HEK293 (cell line): ENCODE measurements around the gene HSBP1.

Experiments
- CTCF ChIA-PET: fragments of 350-600 bp; formaldehyde crosslinking; extraction: SDS; loops from one replicate; lab custom pipeline; 2021; ENCODE audit warnings: antibody characterized with exemption; lab: Yijun Ruan, JAX
- POLR2A ChIA-PET: fragments of 300-600 bp; formaldehyde crosslinking; extraction: SDS; loops from one replicate; lab custom pipeline; 2020; ENCODE audit warnings: antibody characterized with exemption, inconsistent platforms; lab: Yijun Ruan, JAX
- H3K27ac ChIP-seq: fragments of 200-500 bp; sonication (Bioruptor generic); 2 replicates; pipeline ENCODE4 v1.5.1; 2014; ENCODE audit warnings: low read depth, low read length, control low read depth, inconsistent platforms; ENCODE audit errors: extremely low read depth
- H3K36me3 ChIP-seq, 2 experiments: fragments of 200-500 bp in 1 of 2; sonication (Bioruptor generic) in 1 of 2; 1 replicate in 1 of 2; 2 replicates in 1 of 2; pipeline ENCODE4 v1.5.1; 2014 to 2017; ENCODE audit warnings: inconsistent platforms in 2 of 2, low read length in 2 of 2; ENCODE audit not compliant: control insufficient read depth in 2 of 2, insufficient read depth in 1 of 2
- H3K4me1 ChIP-seq: fragments of 200-500 bp; sonication (Bioruptor generic); 2 replicates; pipeline ENCODE4 v1.5.1; 2014; ENCODE audit warnings: mild to moderate bottlenecking, low read length, inconsistent platforms; ENCODE audit not compliant: control insufficient read depth, insufficient read depth
- H3K4me3 ChIP-seq: 2 replicates; pipeline ENCODE4 v1.5.1; 2011; ENCODE audit warnings: low read depth, mild to moderate bottlenecking, control low read depth, low read length, moderate library complexity
- H3K9me3 ChIP-seq: fragments of 200-500 bp; sonication (Bioruptor generic); 2 replicates; pipeline ENCODE4 v1.5.1; 2014; ENCODE audit warnings: low read depth, low read length, inconsistent platforms; ENCODE audit not compliant: control insufficient read depth, insufficient read depth
- GLI4 ChIP-seq: fragments of 450-650 bp; formaldehyde crosslinking; IDR thresholded peaks from 2 replicates; pipeline ENCODE4 v1.5.1; 2016; ENCODE audit warnings: missing biosample characterization, missing genetic modification characterization
- KLF9 ChIP-seq: fragments of 450-650 bp; formaldehyde crosslinking; IDR thresholded peaks from 2 replicates; pipeline ENCODE4 v1.5.1; 2016; ENCODE audit warnings: missing biosample characterization, missing genetic modification characterization, low read depth
- MYNN ChIP-seq: fragments of 450-650 bp; formaldehyde crosslinking; IDR thresholded peaks from 2 replicates; pipeline ENCODE4 v1.5.1; 2016; ENCODE audit warnings: missing biosample characterization, missing genetic modification characterization, borderline replicate concordance
- OSR2 ChIP-seq: fragments of 450-650 bp; formaldehyde crosslinking; IDR thresholded peaks from 2 replicates; pipeline ENCODE4 v1.5.1; 2016; ENCODE audit warnings: missing biosample characterization, missing genetic modification characterization
- PRDM1 ChIP-seq: fragments of 450-650 bp; formaldehyde crosslinking; IDR thresholded peaks from 2 replicates; pipeline ENCODE4; 2016; ENCODE audit warnings: missing biosample characterization, missing genetic modification characterization
- SP7 ChIP-seq: fragments of 450-650 bp; formaldehyde crosslinking; IDR thresholded peaks from 2 replicates; pipeline ENCODE4 v1.5.1; 2016; ENCODE audit warnings: missing biosample characterization, missing genetic modification characterization
- ZNF214 ChIP-seq: fragments of 450-650 bp; formaldehyde crosslinking; IDR thresholded peaks from 2 replicates; pipeline ENCODE4 v1.5.1; 2017; ENCODE audit warnings: missing biosample characterization, mild to moderate bottlenecking, missing genetic modification characterization, borderline replicate concordance
- ZNF366 ChIP-seq: fragments of 450-650 bp; formaldehyde crosslinking; conservative IDR thresholded peaks from 2 replicates; pipeline ENCODE4 v1.5.1; 2016; ENCODE audit warnings: missing biosample characterization, missing genetic modification characterization
- ZNF391 ChIP-seq: fragments of 450-650 bp; formaldehyde crosslinking; IDR thresholded peaks from 2 replicates; pipeline ENCODE4 v1.5.1; 2016; ENCODE audit warnings: low read depth, missing biosample characterization, missing genetic modification characterization, borderline replicate concordance
- ZNF416 ChIP-seq: fragments of 450-650 bp; formaldehyde crosslinking; IDR thresholded peaks from 2 replicates; pipeline ENCODE4 v1.5.1; 2016; ENCODE audit warnings: missing biosample characterization, missing genetic modification characterization
- ZNF426 ChIP-seq: fragments of 450-650 bp; formaldehyde crosslinking; IDR thresholded peaks from 2 replicates; pipeline ENCODE4 v1.5.1; 2017; ENCODE audit warnings: missing biosample characterization, missing genetic modification characterization, mild to moderate bottlenecking, inconsistent platforms, moderate library complexity
- ZNF521 ChIP-seq: fragments of 450-650 bp; formaldehyde crosslinking; IDR thresholded peaks from 2 replicates; pipeline ENCODE4 v1.5.1; 2017; ENCODE audit warnings: missing biosample characterization, mild to moderate bottlenecking, missing genetic modification characterization
- ZNF548 ChIP-seq: fragments of 450-650 bp; formaldehyde crosslinking; IDR thresholded peaks from 2 replicates; pipeline ENCODE4 v1.5.1; 2016; ENCODE audit warnings: missing biosample characterization, missing genetic modification characterization
- ZNF560 ChIP-seq: fragments of 450-650 bp; formaldehyde crosslinking; IDR thresholded peaks from 2 replicates; pipeline ENCODE4 v1.5.1; 2017; ENCODE audit warnings: missing biosample characterization, missing genetic modification characterization, borderline replicate concordance
- ZNF624 ChIP-seq: fragments of 450-650 bp; formaldehyde crosslinking; IDR thresholded peaks from 2 replicates; pipeline ENCODE4 v1.5.1; 2017; ENCODE audit warnings: missing biosample characterization, missing genetic modification characterization
- ZNF658 ChIP-seq: fragments of 450-650 bp; formaldehyde crosslinking; IDR thresholded peaks from 2 replicates; pipeline ENCODE4; 2016; ENCODE audit warnings: missing biosample characterization, missing genetic modification characterization
- ZNF664 ChIP-seq: fragments of 450-650 bp; formaldehyde crosslinking; IDR thresholded peaks from 2 replicates; pipeline ENCODE4 v1.5.1; 2016; ENCODE audit warnings: missing biosample characterization, missing genetic modification characterization
- ZNF677 ChIP-seq: fragments of 450-650 bp; IDR thresholded peaks from 2 replicates; pipeline ENCODE4 v1.5.0; 2018; ENCODE audit warnings: missing biosample characterization, mild to moderate bottlenecking, missing genetic modification characterization, moderate library complexity
- ZNF768 ChIP-seq: fragments of 450-650 bp; formaldehyde crosslinking; IDR thresholded peaks from 2 replicates; pipeline ENCODE4 v1.5.1; 2018; ENCODE audit warnings: missing biosample characterization, mild to moderate bottlenecking, missing genetic modification characterization
- ZSCAN30 ChIP-seq: fragments of 450-650 bp; IDR thresholded peaks from 2 replicates; pipeline ENCODE4 v1.5.1; 2018; ENCODE audit warnings: missing biosample characterization, mild to moderate bottlenecking, missing genetic modification characterization, moderate library complexity
- TF ChIP-seq, protein P1 (sequence below): fragments of 450-650 bp; formaldehyde crosslinking; IDR thresholded peaks from 2 replicates; pipeline ENCODE4 v1.5.1; 2016; ENCODE audit warnings: missing biosample characterization, missing genetic modification characterization
- TF ChIP-seq, protein P2 (sequence below): fragments of 450-650 bp; formaldehyde crosslinking; IDR thresholded peaks from 2 replicates; pipeline ENCODE4 v1.5.1; 2017; ENCODE audit warnings: missing biosample characterization, missing genetic modification characterization
- TF ChIP-seq, protein P3 (sequence below): fragments of 450-650 bp; formaldehyde crosslinking; IDR thresholded peaks from 2 replicates; pipeline ENCODE4 v1.5.1; 2016; ENCODE audit warnings: missing biosample characterization, missing genetic modification characterization
- TF ChIP-seq, protein P4 (sequence below): fragments of 450-650 bp; formaldehyde crosslinking; IDR thresholded peaks from 2 replicates; pipeline ENCODE4 v1.5.1; 2016; ENCODE audit warnings: missing biosample characterization, missing genetic modification characterization

The HSBP1 gene

DNA sequence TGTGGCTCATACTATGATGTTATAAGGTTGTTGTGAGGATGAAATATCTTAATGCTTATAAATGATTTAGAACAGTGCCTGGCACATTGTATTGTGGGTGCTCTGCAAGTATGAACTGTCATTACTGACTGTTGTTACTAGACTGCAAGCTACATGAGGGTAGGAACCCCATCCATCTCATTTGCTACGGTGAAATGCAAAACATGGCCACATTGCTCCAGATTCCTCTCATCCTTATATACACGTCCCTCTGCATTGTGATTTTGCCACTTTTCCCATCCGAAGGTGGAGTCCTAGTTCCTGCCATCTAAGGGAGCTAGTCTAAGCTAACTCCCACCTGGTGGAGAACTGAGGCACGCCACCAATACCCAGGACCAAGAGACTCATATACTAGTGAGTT is 29.8 kb downstream of the HSBP1 start (continued):
- TF ChIP-seq, protein P1, sequence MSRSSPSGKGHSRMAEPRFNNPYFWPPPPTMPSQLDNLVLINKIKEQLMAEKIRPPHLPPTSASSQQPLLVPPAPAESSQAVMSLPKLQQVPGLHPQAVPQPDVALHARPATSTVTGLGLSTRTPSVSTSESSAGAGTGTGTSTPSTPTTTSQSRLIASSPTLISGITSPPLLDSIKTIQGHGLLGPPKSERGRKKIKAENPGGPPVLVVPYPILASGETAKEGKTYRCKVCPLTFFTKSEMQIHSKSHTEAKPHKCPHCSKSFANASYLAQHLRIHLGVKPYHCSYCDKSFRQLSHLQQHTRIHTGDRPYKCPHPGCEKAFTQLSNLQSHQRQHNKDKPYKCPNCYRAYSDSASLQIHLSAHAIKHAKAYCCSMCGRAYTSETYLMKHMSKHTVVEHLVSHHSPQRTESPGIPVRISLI, result no peak
- TF ChIP-seq OSR2 (tag by site-specific recombination) (no peak), SP7 (tag by site-specific recombination) (no peak)
- TF ChIP-seq, all 188 proteins: peak for 0

DNA sequence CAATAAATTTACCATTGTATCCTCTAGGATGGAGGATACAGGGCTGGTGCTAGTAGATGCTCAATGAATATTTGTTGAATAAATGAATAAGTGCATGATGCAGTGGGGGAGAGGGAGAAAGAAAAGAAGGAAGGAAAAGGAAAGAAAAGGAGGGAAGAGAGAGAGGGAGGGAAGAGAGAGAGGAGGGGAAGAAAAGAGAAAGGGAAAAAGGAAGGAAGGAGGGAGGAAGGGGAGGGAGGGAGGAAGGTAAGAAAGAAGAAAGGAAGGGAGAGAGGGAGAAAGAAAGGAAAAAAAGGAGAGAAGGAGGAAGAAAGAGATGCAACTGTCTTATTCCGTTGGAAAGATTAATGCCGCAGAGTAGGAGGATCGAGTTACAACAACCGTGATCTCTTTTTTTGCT is 30.4 kb downstream of the HSBP1 start:
- ChIA-PET POLR2A (no interaction called here), CTCF (interaction anchor here (0.6 to 1.2 kb wide), 3 partner anchors 14 to 855 kb away, joined by 3 to 4 read pairs (median 4); no protein-coding TSS in a partner anchor)
- no peaks in the 10 kb centered on the region for H3K36me3 ChIP-seq
- H3K4me3 ChIP-seq, result no peak overlapping the region
- no peaks in the 10 kb centered on the region for H3K9me3 ChIP-seq
- H3K27ac ChIP-seq, result no peak overlapping the region
- TF ChIP-seq KLF9 (tag by site-specific recombination) (no peak), ZNF560 (tag by site-specific recombination) (no peak), ZNF366 (peak; percentile 88), PRDM1 (tag by site-specific recombination) (peak; percentile 89), ZSCAN30 (tag by site-specific recombination) (no peak), ZNF677 (no peak), ZNF521 (tag by site-specific recombination) (0 out of 2 replicates have a peak, but pooled peaks have one; percentile 24), ZNF664 (tag by site-specific recombination) (peak; percentile 31; the same call in 1 of the 2 replicates), ZNF658 (tag by site-specific recombination) (no peak), ZNF426 (tag by site-specific recombination) (no peak)
- TF ChIP-seq, protein P2, sequence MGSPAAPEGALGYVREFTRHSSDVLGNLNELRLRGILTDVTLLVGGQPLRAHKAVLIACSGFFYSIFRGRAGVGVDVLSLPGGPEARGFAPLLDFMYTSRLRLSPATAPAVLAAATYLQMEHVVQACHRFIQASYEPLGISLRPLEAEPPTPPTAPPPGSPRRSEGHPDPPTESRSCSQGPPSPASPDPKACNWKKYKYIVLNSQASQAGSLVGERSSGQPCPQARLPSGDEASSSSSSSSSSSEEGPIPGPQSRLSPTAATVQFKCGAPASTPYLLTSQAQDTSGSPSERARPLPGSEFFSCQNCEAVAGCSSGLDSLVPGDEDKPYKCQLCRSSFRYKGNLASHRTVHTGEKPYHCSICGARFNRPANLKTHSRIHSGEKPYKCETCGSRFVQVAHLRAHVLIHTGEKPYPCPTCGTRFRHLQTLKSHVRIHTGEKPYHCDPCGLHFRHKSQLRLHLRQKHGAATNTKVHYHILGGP (tag by site-specific recombination), result peak; percentile 27; the same call in 1 of the 2 replicates
- no peaks in the 10 kb centered on the region for H3K4me1 ChIP-seq

DNA sequence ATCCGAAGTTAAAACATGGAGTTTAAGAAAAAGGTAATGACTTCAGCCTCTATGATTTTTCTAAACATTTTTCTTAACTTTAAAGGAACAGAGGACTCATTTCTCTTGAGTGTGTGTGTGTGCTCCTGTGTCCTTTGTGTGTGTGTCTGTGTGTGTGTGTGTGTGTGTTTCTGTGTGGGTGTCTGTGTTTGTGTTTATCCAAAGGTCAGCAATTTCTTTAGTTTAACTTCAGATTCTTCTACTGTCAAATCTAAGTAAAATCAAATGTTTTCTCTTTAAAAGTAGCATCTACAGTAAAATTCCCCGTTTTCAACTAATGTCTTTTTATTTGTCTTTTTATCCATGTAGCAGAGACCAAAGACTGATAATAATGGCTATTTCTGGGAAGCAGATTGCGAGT is 31.8 kb downstream of the HSBP1 start:
- CTCF ChIA-PET, result interaction anchor here (0.6 to 1.2 kb wide), 2 partner anchors 88 to 833 kb away, joined by 3 read pairs; no protein-coding TSS in a partner anchor
- H3K4me1 ChIP-seq, result no peaks in the 10 kb centered on the region
- H3K27ac ChIP-seq, result no peak overlapping the region
- H3K4me3 ChIP-seq, result no peak overlapping the region
- POLR2A ChIA-PET, result no interaction called here
- H3K36me3 ChIP-seq, result no peaks in the 10 kb centered on the region
- TF ChIP-seq GLI4, result no peak
- TF ChIP-seq MYNN (tag by site-specific recombination), result no peak
- TF ChIP-seq ZNF624, result no peak
- no peak for TF ChIP-seq ZNF548 (tag by site-specific recombination)
- TF ChIP-seq, protein P3, sequence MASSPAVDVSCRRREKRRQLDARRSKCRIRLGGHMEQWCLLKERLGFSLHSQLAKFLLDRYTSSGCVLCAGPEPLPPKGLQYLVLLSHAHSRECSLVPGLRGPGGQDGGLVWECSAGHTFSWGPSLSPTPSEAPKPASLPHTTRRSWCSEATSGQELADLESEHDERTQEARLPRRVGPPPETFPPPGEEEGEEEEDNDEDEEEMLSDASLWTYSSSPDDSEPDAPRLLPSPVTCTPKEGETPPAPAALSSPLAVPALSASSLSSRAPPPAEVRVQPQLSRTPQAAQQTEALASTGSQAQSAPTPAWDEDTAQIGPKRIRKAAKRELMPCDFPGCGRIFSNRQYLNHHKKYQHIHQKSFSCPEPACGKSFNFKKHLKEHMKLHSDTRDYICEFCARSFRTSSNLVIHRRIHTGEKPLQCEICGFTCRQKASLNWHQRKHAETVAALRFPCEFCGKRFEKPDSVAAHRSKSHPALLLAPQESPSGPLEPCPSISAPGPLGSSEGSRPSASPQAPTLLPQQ (tag by site-specific recombination), result no peak
- TF ChIP-seq ZNF214 (tag by site-specific recombination), result no peak
- TF ChIP-seq ZNF391 (tag by site-specific recombination), result no peak
- TF ChIP-seq ZNF416 (tag by site-specific recombination), result no peak
- TF ChIP-seq ZNF768 (tag by site-specific recombination), result no peak
- TF ChIP-seq, protein P4, sequence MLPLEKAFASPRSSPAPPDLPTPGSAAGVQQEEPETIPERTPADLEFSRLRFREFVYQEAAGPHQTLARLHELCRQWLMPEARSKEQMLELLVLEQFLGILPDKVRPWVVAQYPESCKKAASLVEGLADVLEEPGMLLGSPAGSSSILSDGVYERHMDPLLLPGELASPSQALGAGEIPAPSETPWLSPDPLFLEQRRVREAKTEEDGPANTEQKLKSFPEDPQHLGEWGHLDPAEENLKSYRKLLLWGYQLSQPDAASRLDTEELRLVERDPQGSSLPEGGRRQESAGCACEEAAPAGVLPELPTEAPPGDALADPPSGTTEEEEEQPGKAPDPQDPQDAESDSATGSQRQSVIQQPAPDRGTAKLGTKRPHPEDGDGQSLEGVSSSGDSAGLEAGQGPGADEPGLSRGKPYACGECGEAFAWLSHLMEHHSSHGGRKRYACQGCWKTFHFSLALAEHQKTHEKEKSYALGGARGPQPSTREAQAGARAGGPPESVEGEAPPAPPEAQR, result no peak
- no peaks in the 10 kb centered on the region for H3K9me3 ChIP-seq
